ENCODE results near the gene HOXC12. TPM values are rescaled to one million over a fixed set of nuclear protein-coding genes. Genes with fewer than 3 reads are reported as not detected.

Gene HOXC12
- total and polyA plus RNA-seq, 2 donors (not counting 1 experiment from before 2014, with no cell fraction given) = not detected

DNA sequence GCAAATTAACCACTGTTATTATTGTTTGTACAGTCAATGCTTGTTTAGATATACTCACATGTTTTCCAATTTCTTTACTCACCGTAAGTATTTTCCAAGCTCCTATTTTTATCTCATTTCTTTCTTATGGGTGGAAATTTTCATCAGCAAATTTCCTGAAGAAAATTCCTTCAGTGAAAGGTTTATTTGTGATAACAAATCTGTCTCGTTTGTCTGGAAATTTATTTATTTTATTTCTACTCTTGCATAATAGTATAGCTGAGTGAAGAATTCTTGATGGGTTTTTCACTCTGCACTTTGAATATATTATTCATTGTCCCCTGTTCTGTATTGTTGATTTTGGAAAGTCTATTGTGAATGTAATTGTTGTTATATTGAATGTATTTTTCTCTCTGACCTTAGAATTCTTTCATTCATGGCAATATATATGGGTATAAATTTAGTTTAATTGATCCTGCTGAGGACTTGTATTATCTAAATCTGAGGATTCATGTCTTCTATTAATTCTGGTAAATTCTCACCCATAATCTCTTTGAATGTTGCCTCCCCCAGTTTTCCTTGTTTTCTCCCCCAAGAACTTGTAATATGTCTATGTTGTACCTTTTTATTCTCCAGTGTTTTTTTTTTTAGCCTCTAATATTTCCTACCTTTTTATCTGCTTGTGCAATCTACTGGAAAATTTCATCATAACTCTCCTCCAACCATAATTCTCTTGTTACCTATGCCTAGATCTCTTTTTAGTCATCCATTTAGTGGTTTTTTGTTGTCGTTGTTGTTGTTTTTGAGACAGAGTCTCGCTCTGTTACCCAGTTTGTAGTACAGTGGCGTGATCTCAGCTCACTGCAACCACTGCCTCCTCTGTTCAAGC lies 37.7 kb upstream of the HOXC12 start:
- Histone ChIP-seq H3K4me2 (replicated peaks; ENCODE audit: low read depth, low read length, poor library complexity, severe bottlenecking) (no peak overlapping the region), H2AFZ (ENCODE audit: insufficient read depth, low read depth, low read length, poor library complexity, severe bottlenecking) (no peak overlapping the region), H3K9me3 (ENCODE audit: control extremely low read depth in 1 of 3, control insufficient read depth in 2 of 3, insufficient read depth in 1 of 3, low read length in 2 of 3) (no peaks in the 10 kb centered on the region), H3K79me2 (ENCODE audit: control insufficient read depth, insufficient read depth, low read length) (no peaks in the 10 kb centered on the region), H3K27ac (ENCODE audit: low read length in 2 of 2) (no peak overlapping the region), H4K20me1 (ENCODE audit: control insufficient read depth, insufficient read depth, low read length, poor library complexity, severe bottlenecking) (no peaks in the 10 kb centered on the region), H3K4me1 (ENCODE audit: control insufficient read depth in 2 of 2, insufficient read depth in 2 of 2, low read length in 2 of 2) (no peaks in the 10 kb centered on the region), H3K9ac (ENCODE audit: low read length) (no peak overlapping the region), H3K36me3 (replicated peaks in 1 of 2; ENCODE audit: control extremely low read depth in 1 of 2, control insufficient read depth in 1 of 2, extremely low read depth in 1 of 2, insufficient read depth in 2 of 2, low read length in 1 of 2) (no peaks in the 10 kb centered on the region), H3K4me3 (ENCODE audit: control extremely low read depth in 1 of 5, extremely low read depth in 1 of 5, insufficient read depth in 1 of 5, low read depth in 2 of 5, low read length in 4 of 5) (no peak overlapping the region), H3K27me3 (replicated peaks in 1 of 4; ENCODE audit: control extremely low read depth in 1 of 4, control insufficient read depth in 3 of 4, insufficient read depth in 4 of 4, low read length in 3 of 4) (peaks cover 0 to 29% (median 21%) of the 10 kb centered on the region in 4 experiments)
- no peaks in the 10 kb centered on the region for H3K9me3 Mint-ChIP-seq (ENCODE audit: insufficient read depth)
- no CpG with 5 or more reads among the region's 5 CpGs for WGBS (ENCODE audit: insufficient coverage)
- no peaks in the 10 kb centered on the region for H3K4me1 Mint-ChIP-seq
- ATAC-seq (ENCODE audit: low read depth) = no peak
- H3K27me3 Mint-ChIP-seq = peaks cover 63% of the 10 kb centered on the region
- H3K27ac Mint-ChIP-seq = no peak overlapping the region
- intact Hi-C loops (cut with micrococcal nuclease) = no loop called here
- TF ChIP-seq CTCF (IDR thresholded peaks at IDR 0.05) (no peak), EZH2 (IDR thresholded peaks at IDR 0.05; ENCODE audit: borderline replicate concordance, insufficient read depth, low read depth, low read length, poor library complexity, severe bottlenecking) (no peak)
- ChIA-PET POLR2A (no interaction called here), CTCF (interaction anchor here (1.0 kb wide), 1 partner anchor 8 kb away, joined by 5 read pairs; no protein-coding TSS in a partner anchor)
- DNase-seq = no peak
- no peak overlapping the region for H3K4me3 Mint-ChIP-seq
